ENCODE results near the gene IQSEC3. TPM values are rescaled to one million over a fixed set of nuclear protein-coding genes. Genes with fewer than 3 reads are reported as not detected.

The IQSEC3 gene
- total and polyA plus RNA-seq, 10 of the 15 experiments (the other 5 are each of a cell fraction or from before 2014, with no cell fraction given), result not detected

- no peaks in the 10 kb centered on the region for H3K79me2 ChIP-seq (ENCODE audit: control insufficient read depth, insufficient read depth, low read length)
- H3K4me1 ChIP-seq (ENCODE audit: control insufficient read depth, insufficient read depth, low read length), result no peaks in the 10 kb centered on the region
- ChIA-PET CTCF (no interaction called here), RAD21 (ENCODE audit: unreplicated experiment) (no interaction called here), SMC1A (ENCODE audit: uncharacterized antibody, unreplicated experiment) (interaction anchor here (1.2 kb wide), 1 partner anchor 12 kb away, joined by 3 read pairs; no protein-coding TSS in a partner anchor), POLR2A (no interaction called here)
- no peak for DNase-seq (ENCODE audit: low read depth, low spot score)
- no peak for FAIRE-seq
- H3K4me3 ChIP-seq, result no peak overlapping the region
- ATAC-seq, result no peak
- H3K36me3 ChIP-seq (ENCODE audit: control insufficient read depth in 2 of 2, insufficient read depth in 2 of 2, low read length in 1 of 2), result no peaks in the 10 kb centered on the region
- no peaks in the 10 kb centered on the region for H4K20me1 ChIP-seq (ENCODE audit: control insufficient read depth, insufficient read depth)
- in situ Hi-C loops (cut with MboI) (no loop called here), intact Hi-C loops (cut with micrococcal nuclease; ENCODE audit: unreplicated experiment) (no loop called here)
- no peak overlapping the region for H3K27ac ChIP-seq (ENCODE audit: control insufficient read depth, insufficient read depth)
- H3K27me3 ChIP-seq (replicated peaks in 1 of 2; ENCODE audit: control insufficient read depth in 2 of 2, insufficient read depth in 2 of 2, low read length in 1 of 2), result peaks cover 2 to 8% of the 10 kb centered on the region in 2 experiments; a peak in 3 of 4 replicates
- no peak overlapping the region for H3K9ac ChIP-seq (ENCODE audit: control insufficient read depth, insufficient read depth, low read length)
- no TSS peak for BruUV-seq (replicated peaks)
- no peak overlapping the region for H2AFZ ChIP-seq (ENCODE audit: control insufficient read depth, low read depth, low read length)
- no peaks in the 10 kb centered on the region; the same call in 2 of the 3 replicates for H3K9me3 ChIP-seq (replicated peaks; ENCODE audit: control insufficient read depth, insufficient read depth, low read length)
- H3K4me2 ChIP-seq (ENCODE audit: control insufficient read depth, insufficient read depth), result no peak overlapping the region
- WGBS (ENCODE audit: insufficient coverage, insufficient replicate concordance, low lambda C conversion rate, missing lambda C conversion rate), result 23% methylated on average over 9 of the region's 9 CpGs
- TF ChIP-seq RELB (IDR thresholded peaks at IDR 0.05; ENCODE audit: low read depth) (no peak), CEBPZ (IDR thresholded peaks at IDR 0.05; ENCODE audit: low read depth, low read length) (no peak), ZSCAN29 (IDR thresholded peaks at IDR 0.05) (no peak), POLR2AphosphoS5 (IDR thresholded peaks at IDR 0.05; ENCODE audit: low read length) (no peak), MLLT1 (IDR thresholded peaks at IDR 0.05) (no peak), ZNF592 (IDR thresholded peaks at IDR 0.05) (no peak), USF2 (IDR thresholded peaks at IDR 0.05; ENCODE audit: borderline replicate concordance, low read depth, low read length) (no peak)
Observed at GRCh38 chr12:85191-85666, 18.7 kb downstream of the IQSEC3 start.
